NCI-H1694 treated with DMSO at 0.1 percent for 48 hours (cell line): ENCODE measurements around the gene PHF1.
"Not testable (repeated sequence)": the region's sequence is repeated elsewhere in the genome, so short reads cannot be mapped to it uniquely, and the experiment has no call there.

ENCODE experiments used
- DNase-seq: peaks from one replicate; lab custom pipeline; 2025; lab: John Stamatoyannopoulos, UW

PHF1 gene

DNA sequence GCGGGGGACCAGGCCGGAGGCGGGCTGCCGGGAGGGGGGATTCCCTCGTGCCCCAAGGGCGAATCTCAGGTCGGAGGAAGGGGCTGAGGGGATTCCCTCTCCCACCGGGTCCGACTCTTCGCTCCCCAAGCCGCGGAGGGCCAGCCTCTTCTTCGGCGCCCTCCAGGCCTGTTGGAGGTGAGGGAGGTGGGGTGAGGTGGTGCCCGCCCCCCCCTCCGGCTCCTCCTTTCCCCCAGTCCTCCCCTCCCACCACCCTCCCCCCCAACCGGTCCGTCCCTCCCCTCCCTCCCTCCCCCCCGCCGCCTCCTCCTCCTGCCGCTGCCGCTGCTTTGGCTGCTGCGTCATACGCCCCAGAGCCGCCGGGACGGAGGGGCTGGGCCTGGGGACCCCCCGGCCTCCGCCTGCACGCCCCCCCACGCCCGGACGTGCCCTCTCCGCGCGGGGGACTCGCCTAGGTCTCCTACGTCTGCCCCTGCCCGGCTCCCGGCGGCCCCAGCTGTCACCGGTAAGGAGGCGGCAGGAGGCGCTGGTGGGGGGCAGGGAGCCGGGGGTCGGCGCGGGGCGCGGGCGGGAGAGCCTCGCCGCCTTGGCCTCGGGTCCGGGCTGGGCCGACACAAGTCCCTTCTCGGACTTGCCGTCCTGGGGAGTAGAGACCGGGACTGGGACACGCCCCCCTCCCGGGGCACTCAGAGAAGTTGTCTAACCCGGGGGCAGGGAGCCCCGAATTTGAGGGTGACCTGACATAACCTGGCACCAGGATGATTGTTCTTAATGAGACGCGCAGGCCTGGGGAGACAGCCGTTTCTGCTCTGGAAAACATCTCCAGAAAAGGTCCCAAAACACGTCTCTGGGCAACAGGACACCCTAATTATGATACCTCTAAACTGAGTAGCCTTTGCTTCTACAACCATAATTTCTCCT, at the start of gene PHF1:
Gene PHF1 (plus strand): TSS at position 304 of the 921 bp plus-strand sequence. CDS start 1,250 bp downstream, outside the sequence.
- no peak for DNase-seq

DNA sequence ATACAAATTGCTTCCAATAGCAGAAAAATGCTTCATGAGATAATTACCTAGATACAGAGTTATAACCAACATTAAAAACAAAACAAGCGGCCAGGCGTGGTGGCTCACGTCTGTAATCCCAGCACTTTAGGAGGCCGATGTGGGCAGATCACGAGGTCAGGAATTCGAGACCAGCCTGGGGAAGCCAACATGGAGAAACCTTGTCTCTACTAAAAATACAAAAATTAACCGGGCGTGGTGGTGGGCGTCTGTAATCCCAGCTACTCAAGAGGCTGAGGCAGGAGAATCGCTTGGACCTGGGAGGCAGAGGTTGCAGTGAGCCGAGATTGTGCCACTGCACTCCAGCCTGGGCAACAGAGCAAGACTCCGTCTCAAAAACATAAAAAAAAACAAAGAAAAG, 47.3 kb upstream of the PHF1 start:
- not testable (repeated sequence) for DNase-seq

GRCh38 chr6:33364475-33365205, 46.2 kb upstream of the PHF1 start:
- DNase-seq: not testable (repeated sequence)

GRCh38 chr6:33365206-33365971, 45.4 kb upstream of the PHF1 start:
- not testable (repeated sequence) for DNase-seq

DNA sequence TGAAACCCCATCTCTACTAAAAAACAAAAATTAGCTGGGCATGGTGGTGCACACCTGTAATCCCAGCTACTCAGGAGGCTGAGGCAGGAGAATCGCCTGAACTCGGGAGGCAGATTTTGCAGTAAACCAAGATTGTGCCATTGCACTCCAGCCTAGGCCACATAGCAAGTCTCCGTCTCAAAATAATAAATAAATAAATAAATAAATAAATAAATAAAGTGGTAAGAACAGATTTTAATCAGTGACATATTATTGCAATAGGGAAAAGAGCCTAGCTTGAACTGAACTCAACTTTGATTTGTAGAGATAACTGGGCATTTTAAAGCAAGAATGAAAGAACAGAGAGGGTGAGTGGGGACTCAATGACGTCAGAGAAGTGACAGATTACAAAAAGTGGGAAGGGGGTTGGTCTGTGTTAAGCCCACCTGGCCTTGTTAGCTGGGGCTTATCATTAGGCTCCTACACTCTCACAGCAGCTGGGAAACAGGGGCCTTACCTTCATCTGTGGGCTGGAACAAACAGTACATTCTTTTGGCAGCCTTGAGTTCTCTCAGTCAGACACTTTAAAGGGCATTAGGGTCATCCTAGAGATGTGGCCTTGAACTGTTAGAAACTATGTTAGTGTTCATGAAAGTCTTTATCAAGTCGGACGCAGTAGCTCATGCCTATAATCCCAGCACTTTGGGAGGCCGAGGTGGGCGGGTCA, 43.7 kb upstream of the PHF1 start:
- DNase-seq: no peak

GRCh38 chr6:33367715-33368025, 43.1 kb upstream of the PHF1 start:
- not testable (repeated sequence) for DNase-seq

- DNase-seq: not testable (repeated sequence)
Observed at GRCh38 chr6:33371901-33372300, 38.9 kb upstream of the PHF1 start.

DNA sequence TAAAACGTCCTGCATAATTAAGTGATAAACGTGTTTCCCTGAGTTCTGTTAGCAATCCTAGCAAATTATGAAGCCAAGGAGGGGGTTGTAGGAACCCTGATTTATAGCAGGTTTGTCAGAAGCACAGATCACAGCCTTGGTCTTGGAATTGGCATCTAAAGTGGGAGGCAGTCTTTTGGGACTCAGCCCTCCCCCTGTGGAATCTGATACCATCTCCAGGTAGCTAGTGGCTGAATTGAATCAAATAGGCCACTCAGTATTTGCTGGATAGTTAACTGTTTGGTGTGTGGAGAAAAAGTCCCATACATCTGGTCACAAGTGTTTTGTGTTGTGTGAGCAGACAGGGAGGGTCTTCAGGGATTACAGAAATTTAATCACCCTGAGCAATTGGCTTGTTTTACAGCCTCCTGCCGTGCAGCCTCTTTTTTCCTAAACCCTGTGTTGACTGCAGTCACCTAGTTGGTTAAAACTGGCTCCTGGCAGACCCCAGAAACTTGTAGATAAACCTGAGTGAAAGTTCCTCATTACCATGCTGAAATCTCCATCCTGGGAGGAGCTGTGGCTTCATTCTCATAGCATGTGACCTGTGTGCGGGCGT, 38.2 kb upstream of the PHF1 start:
- no peak for DNase-seq

- no peak for DNase-seq
Observed at GRCh38 chr6:33373960-33374910, 36.6 kb upstream of the PHF1 start.

DNA sequence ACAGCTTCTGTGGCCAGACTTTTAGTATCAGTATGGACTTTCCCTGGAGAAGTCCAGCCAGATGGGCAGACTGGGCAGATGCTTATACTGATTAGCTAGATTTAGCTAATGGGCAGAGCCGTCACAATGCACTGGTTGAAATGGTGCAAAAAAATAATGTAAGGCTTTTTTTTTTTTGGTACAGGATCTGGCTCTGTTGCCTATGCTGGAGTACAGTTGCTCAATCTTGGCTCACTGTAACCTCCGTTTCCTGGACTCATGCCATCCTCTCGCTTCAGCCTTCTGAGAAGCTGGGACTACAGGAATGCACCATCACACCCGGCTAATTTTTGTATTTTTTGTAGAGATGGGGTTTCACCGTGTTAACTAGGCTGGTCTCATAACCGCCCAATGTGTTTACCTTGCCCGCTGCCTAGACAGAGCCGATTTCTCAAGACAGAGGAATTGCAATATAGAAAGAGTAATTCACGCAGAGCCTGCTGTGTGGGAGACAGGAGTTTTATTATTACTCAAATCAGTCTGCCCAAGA, 35.6 kb upstream of the PHF1 start:
- peak; percentile 0 for DNase-seq

- no peak for DNase-seq
Observed at GRCh38 chr6:33377171-33377570, 33.6 kb upstream of the PHF1 start.

DNA sequence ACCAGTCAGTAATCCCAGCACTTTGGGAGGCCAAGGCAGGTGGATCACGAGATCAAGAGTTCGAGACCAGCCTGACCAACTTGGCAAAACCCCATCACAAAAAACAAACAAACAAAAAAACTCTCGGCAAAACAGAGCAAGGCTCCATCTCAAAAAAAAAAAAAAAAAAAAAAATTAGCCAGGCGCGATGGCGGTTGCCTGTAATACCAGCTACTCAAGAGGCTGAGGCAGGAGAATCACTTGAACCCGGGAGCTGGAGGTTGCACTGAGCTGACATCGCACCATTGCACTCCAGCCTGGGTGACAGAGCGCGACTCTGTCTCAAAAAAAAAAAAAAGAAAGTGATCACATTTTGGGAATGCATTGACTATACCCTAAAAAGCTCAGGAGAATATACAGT, 31.6 kb upstream of the PHF1 start:
- DNase-seq: not testable (repeated sequence)

GRCh38 chr6:33380272-33380981, 30.4 kb upstream of the PHF1 start:
- no peak for DNase-seq

- DNase-seq: no peak
Observed at GRCh38 chr6:33383427-33384185, 27.2 kb upstream of the PHF1 start.

DNA sequence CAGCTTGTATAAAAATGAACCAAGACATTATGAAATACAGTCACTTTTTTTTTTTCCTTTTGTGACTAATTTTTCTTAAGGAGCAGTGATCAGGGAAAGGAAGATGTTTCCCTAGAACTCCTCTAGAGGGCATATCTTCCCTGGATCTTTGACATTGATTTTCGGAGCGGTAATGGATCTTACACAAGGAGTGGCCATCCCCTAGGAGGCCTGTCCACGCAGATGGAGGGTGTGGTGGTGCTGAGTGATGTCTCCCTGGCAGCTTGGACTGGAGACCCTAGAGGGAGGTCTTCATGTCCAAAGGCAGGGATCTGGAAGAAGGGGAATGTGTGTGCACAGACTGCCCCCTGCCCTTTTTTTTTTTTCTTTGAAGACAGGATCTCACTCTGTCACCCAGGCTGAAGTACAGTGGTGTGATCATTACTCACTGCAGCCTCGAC, 26.2 kb upstream of the PHF1 start:
- no peak for DNase-seq

DNA sequence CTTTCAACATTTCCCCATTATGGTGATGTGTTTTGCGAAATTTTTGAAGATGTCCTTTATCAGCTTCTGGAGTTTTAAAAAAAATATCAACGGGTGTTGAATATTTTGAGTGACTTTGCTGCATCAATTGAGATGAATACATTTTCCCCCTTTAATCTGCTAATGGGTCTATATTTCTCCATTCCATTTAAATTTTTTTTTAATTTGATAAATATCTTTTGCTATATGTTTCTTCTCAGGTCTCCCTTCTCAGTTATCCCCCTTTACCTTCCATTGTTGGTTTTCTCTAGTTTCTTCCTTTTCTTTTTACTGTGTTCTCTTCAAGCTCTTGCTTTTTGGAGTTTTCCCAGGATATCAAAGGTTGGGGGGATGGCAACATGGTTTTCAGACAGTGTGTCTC, 20.6 kb upstream of the PHF1 start:
- no peak for DNase-seq

GRCh38 chr6:33390767-33391277, 20.0 kb upstream of the PHF1 start:
- DNase-seq: no peak

DNA sequence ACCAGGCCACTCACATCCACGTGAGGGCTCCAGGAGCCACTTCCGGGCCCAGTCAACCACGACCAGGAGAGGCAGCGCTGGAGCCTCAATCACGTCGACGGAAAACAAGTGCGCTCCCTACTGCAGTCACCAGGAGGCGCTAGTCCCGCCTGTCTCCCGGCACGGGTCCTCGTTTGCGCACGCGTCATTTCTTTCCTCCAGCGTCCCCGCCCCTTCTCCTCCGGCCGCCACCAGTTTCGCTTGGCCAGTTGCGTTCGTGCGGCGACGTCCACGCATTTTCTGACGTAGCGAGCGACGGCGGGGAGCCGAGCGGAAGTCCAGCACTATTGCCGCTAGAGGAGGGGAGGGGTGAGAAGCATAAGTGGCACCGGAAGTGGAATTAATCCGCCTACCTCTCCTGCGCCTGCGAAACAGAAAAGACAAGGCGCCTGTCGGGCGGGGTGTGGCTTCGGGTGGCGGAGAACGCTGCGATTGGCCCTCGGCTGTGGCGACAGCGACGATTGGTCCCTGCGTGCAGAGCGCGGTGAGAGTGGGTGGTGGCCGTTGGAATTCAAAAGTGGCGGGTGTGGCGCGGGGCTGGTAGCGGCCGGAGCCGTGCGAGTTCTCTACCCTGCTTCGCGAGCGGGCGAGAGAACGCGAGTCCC, 19.4 kb upstream of the PHF1 start, which contains the start of gene KIFC1:
Gene KIFC1 (plus strand): TSS at position 546 of the 644 bp plus-strand sequence. CDS start 163 bp downstream, outside the sequence.
- peak; percentile 100 for DNase-seq
